Heart left ventricle (tissue), 13 donors: Measurements from ENCODE around the gene HYPK.

ENCODE experiments used
- POLR2A ChIP-seq, 2 donors: fragments of 450-650 bp; IDR thresholded peaks; one replicate each; pipeline ENCODE4 v1.6.1; 2017; ENCODE audit warnings: antibody characterized with exemption in 2 of 2, mild to moderate bottlenecking in 2 of 2, moderate library complexity in 2 of 2
- TF ChIP-seq, protein P1 (sequence below), 12 donors: fragments of 200-600 bp; sonication (generic) in 4 of 12; IDR thresholded peaks; one replicate each; pipeline versions ENCODE4 v1.5.0 to v1.8.0; 2018 to 2022; ENCODE audit warnings: antibody characterized with exemption in 12 of 12, mild to moderate bottlenecking in 5 of 12
- donor health status: ischemic (EF 13 %, LVEDD 7.1; RV severe dilation, severe dysfunction).
- donor health status: DM: no; HTN: yes; CAD: no.
- donor health status: DM: no; HTN: no; CAD: no.
- donor health status: ischemic (EF 25% LVEDD 6.9; RV normal size, moderate dysfunction).
- donor health status: ischemic (EF 25% LVEDD 5.7; RV mildly dilated, moderate dysfunction).
- donor health status: ischemic (EF 35%, LVEDD 5.7; RV mildly dilated, moderate dysfunction).
- donor health status: nonischemic (EF 11% LVEDD 7.7; RV severe dilation, severe dysfunction).
- donor health status: DM: yes; HTN: yes; CAD: no.
- donor health status: PGD.
- donor health status: ischemic (EF 29% LVEDD 5.4; RV normal size, mild dysfunction).
- donor health status: nonischemic (EF 23%, LVEDD 6.1; RV moderate dilation, normal function).

- TF ChIP-seq, protein P1, sequence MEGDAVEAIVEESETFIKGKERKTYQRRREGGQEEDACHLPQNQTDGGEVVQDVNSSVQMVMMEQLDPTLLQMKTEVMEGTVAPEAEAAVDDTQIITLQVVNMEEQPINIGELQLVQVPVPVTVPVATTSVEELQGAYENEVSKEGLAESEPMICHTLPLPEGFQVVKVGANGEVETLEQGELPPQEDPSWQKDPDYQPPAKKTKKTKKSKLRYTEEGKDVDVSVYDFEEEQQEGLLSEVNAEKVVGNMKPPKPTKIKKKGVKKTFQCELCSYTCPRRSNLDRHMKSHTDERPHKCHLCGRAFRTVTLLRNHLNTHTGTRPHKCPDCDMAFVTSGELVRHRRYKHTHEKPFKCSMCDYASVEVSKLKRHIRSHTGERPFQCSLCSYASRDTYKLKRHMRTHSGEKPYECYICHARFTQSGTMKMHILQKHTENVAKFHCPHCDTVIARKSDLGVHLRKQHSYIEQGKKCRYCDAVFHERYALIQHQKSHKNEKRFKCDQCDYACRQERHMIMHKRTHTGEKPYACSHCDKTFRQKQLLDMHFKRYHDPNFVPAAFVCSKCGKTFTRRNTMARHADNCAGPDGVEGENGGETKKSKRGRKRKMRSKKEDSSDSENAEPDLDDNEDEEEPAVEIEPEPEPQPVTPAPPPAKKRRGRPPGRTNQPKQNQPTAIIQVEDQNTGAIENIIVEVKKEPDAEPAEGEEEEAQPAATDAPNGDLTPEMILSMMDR (IDR thresholded peaks at IDR 0.05), result no peak
- TF ChIP-seq POLR2A (IDR thresholded peaks at IDR 0.05), result no peak
Observed at GRCh38 chr15:43793647-43794046, 6.8 kb upstream of the HYPK start.
